Testis (tissue), 2 donors: ENCODE results near the gene MVD.

Experiments used
- CTCF ChIP-seq, 3 experiments: fragments of 450-650 bp in 2 of 3; fragments of 200-600 bp in 1 of 3; sonication (generic) in 1 of 3; IDR thresholded peaks; one replicate each; pipeline ENCODE4 v1.5.1; 2016 to 2019; ENCODE audit warnings: antibody characterized with exemption in 3 of 3, mild to moderate bottlenecking in 2 of 3, moderate library complexity in 1 of 3
- POLR2A ChIP-seq: fragments of 450-650 bp; IDR thresholded peaks from one replicate; pipeline ENCODE4 v1.6.1; 2017; ENCODE audit warnings: antibody characterized with exemption, mild to moderate bottlenecking, moderate library complexity

DNA sequence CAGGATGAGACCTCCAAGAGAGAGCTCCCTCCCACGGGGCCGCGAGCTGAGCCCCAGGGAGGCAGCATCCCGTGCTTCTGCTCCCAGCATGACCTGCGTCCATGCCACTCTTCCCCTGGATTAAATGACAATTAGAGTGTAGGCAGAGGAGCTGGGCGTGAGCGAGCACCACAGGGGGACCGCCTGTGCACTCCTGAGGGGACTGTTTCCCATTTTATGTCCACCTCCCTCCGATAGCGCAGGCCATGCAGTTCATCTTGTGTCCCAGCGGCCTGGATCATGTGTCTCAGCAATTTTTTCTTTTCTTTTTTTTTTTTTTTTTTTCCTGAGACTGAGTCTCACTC lies 30.3 kb downstream of the MVD start:
- TF ChIP-seq CTCF (IDR thresholded peaks at IDR 0.05) (no peak), POLR2A (no peak)
